ENCODE results near the gene BICDL1.

Gene BICDL1

GRCh38 chr12:120102189-120103043, 113.4 kb downstream of the BICDL1 start:
- DNase-seq (ENCODE audit: low spot score), result no peak

- no peak for DNase-seq (ENCODE audit: low spot score)
These were observed 114.0 kb downstream of the BICDL1 start for GRCh38 chr12:120103044-120103338.

GRCh38 chr12:120103371-120103770, 114.3 kb downstream of the BICDL1 start:
- no peak for DNase-seq (ENCODE audit: low spot score)

DNA sequence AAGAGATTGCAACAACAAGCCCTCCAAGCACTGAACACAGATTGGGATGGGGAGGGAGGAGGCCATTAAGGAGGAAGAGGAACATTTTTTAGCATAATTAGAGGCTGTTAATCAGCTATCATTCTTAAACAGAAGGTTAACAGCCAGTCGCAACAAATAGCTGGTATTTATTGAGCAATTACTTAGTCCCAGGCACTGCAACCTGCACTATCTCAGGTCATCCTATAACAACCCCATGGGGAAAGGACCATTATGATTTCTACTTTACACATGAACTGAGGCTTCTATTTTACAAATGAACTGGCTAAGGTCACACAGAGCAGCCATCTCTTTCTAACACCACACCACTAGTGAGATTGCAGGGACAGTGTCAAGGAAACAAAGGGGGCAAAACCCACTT, 117.1 kb downstream of the BICDL1 start:
- DNase-seq (ENCODE audit: low spot score), result no peak

DNA sequence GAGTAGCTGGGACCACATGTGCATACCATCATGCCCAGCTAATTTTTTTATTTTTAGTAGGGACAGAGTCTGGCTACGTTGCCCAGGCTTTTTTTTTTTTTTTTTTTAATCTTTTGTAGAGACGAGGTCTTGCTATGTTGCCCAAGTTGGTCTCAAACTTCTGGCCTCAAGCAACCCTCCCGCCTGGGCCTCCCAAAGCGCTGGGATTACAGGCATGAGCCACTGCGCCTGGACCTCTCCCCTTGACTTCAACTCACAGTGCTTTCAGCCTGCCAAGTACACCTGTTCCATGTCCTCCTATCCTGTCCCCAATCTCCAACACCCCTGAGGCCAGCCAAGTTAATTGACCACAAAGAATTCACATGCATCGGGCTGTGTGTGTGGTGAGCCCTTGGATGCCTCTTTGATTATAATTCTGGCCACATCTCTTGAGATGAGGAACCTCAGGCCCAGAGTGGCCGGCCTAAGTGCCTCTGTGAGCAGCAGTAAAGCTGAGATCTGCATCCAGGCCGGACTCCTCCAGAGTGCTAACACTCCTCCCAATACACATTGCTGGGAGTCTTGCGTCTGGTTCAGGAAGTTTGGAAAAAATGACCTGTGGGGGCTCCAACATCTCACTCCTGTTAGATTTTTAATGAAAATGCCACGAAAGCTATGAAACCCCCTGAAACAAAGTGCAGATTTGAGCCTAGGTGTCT, 120.7 kb downstream of the BICDL1 start:
- DNase-seq (ENCODE audit: low spot score), result no peak

GRCh38 chr12:120110550-120111501, 121.8 kb downstream of the BICDL1 start:
- DNase-seq (ENCODE audit: low spot score), result no peak

GRCh38 chr12:120115066-120115465, 126.0 kb downstream of the BICDL1 start:
- peak; percentile 17 for DNase-seq (ENCODE audit: low spot score)

- no peak for DNase-seq (ENCODE audit: low spot score)
These were observed 126.8 kb downstream of the BICDL1 start for GRCh38 chr12:120115692-120116440.

- no peak for DNase-seq (ENCODE audit: low spot score)
These were observed 127.4 kb downstream of the BICDL1 start, which contains the start of gene RAB35 for GRCh38 chr12:120116441-120116791. Gene RAB35, minus strand, starts transcription at chr12:120116753. Its CDS starts 103 bp downstream, at chr12:120116650.

DNA sequence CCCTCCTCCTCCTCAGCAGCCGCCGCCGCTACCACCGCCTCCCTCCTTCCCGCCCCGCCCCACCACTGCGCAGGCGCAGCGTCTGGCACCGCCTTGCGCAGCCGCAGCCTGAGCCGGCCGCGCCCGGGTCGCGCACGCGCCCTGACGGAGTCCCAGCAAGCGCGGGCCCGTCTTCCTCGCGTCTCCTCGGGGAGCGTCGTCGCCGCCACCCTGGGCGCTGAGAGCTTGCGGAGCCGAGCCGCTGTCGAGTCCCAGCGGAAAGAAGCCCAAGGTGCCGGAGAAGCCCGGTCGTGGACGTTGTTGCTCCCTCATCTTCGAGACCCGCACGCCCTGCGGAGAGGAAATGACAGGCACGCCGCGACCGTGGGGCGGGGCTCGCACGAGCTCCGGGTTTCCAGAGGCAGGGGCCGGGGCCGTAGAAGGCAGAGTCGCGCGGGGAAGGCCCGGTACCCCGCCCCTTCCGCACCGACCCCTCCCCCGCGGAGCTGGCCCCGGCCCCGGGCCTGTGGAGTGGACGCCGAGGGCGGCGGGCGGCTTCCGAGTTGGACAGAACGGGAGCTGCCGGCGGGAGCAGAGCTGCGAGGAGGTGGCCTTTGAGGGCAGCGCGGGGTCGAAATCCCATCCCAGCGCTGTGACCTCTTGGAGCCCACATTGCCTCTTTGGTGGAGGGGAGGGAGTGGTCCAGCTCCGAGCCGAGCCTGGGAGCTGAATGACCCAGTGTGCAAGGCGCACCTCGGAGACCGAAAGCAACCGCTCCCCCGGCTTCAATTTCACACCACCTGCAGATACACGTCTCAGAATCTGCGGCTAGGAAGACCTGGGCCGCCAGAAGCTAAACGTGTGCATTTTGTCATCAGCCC, 128.0 kb downstream of the BICDL1 start:
- peak; percentile 100 for DNase-seq (ENCODE audit: low spot score)

DNA sequence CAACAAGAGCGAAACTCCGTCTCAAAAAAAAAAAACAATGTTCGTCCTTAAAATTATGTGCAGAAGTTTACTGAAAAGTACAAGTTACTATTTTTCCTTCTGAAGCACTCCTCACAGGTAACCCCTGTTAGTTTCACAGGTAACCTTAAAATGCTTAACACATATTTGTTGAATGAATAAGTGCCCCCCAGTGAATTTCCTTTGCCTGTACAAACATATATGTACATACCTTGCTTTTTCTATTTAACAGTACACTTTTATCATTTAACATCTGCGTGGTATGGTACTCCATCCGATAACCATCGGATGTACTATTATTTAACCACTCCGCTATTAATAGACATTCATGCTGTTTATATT, 128.9 kb downstream of the BICDL1 start:
- no peak for DNase-seq (ENCODE audit: low spot score)

- peak; percentile 56 for DNase-seq (ENCODE audit: low spot score)
These were observed 129.5 kb downstream of the BICDL1 start for GRCh38 chr12:120118321-120119061.

DNA sequence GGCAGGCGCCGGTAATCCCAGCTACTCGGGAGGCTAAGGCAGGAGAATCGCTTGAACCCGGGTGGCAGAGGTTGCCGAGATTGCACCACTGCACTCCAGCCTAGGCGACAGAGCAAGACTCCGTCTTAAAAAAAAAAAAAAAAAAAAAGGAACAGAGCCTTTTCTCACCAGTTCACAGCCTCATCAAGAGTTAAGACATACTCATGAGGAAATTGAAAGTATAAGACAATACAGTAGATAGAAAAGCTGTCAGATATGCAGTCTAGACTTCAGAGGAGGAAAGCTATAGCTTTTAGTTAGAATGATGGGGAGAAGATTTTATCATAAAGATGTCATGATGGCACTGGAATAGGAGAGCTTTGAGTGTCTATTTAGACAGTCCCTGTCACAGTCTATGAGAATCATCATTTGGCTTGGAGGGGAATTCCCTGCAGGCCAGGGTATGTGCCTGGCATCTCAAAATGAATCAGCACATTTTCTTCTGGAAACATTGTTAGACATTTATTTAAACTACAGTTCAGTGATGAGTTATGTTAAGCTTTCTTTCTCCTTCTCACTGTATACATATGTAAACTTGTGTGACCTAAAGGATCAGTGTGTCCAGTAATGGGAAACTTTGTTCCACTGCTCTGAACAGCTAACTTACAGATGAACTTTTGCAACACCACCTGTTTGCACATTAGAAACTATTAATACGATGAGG, 130.4 kb downstream of the BICDL1 start:
- DNase-seq (ENCODE audit: low spot score), result peak; percentile 44

DNA sequence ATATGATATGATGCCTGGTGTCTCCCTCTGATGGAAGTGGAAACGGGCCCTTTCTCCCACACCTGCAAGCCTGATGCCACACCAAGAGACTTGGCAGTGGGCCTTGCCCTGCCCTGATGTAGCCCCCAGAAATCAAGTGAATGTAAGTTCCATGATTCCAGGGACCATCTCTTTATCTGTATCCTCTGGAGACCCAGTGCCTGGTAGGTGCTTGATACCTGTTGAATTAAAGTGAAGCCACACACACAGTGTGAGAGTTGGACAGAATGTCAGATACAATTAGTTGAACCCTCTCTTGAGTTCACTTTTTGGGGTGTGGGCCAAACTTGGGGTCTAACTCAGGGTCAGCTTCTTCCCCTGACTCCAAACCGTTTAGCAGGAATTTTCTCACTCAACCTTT, 132.3 kb downstream of the BICDL1 start:
- DNase-seq (ENCODE audit: low spot score), result no peak

DNA sequence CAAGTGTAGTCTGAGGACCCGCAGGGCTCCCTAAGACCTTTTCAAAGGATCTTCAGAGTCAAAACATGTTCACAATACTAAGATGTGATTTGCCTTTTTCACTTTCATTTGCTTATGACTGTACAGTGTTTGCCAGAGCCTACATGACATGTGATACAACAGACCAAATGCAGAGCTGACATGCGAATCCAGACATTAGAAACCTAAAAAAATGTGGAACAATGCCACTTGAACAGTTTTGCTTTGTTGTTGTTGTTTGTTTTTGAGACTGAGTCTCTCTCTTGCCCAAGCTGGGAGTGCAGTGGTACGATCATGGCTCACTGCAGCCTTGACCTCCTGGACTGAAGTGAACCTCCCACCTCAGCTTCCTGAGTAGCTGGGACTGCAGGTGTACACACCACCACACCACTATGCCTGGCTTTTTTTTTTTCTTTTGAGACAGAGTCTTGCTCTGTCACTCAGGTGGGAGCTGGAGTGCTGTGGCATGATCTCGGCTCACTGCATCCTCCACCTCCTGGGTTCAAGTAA, 132.8 kb downstream of the BICDL1 start:
- DNase-seq (ENCODE audit: low spot score), result no peak

DNA sequence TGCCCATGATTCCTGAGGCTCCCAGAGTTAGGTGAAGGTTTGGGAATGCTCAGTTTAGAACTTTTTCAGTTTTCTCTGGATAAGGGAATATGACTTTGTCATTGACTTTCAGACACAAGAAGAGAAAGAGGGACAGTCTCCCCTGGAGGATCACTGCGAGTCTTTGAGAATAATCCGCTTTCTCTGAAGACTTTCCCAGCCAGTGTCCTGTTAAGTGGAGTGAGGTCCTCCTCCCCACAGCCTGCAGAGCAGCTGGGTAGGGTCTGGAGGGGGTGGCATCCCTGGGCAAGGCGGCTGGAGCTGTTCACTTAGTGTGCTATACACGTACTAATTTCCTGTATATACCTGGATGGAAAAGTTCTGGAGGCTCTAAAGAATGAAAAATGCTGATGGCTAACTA, 136.0 kb downstream of the BICDL1 start:
- DNase-seq (ENCODE audit: low spot score), result no peak

GRCh38 chr12:120125792-120126634, 137.0 kb downstream of the BICDL1 start:
- DNase-seq (ENCODE audit: low spot score), result no peak

DNA sequence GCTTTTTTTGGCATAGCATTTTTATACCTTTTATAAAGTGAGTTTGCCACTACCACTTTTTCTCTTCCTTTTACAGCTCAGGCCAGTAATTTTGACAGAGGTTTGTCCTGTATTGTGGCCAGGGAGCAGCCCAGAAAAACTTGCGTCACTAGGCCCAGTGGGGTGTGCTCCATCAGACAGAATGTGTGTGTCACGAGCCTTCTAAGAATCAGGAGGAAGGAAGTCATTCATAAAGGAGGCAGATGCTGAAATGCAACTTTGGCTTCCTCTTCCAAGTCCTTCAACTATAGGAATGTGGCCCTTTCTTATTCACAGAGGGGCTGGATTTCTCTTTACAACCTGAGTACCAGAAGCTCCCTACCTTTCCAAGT, 137.6 kb downstream of the BICDL1 start:
- DNase-seq (ENCODE audit: low spot score), result peak; percentile 24
